Astrocyte (in vitro differentiated cells and primary cell): ENCODE measurements around the gene TBCC. TPM values are rescaled to one million over a fixed set of nuclear protein-coding genes. Genes with fewer than 3 reads are reported as not detected.

Source experiments
- DNase-seq: peaks from one replicate; pipeline ENCODE4 v3.0.0-alpha.2; 2010; ENCODE audit warnings: low read depth
- FAIRE-seq: peaks from 2 replicates; lab custom pipeline; 2011; peaks lifted over from hg19 to GRCh38; lab: Jason Lieb, UNC
- H2AFZ ChIP-seq: 2 replicates; pipeline ENCODE4 v1.6.0; 2012; ENCODE audit warnings: low read depth, low read length, inconsistent platforms
- H3K27ac ChIP-seq: 2 replicates; pipeline ENCODE4 v1.5.1; 2011; ENCODE audit warnings: low read depth, low read length, inconsistent platforms
- H3K27me3 ChIP-seq: 2 replicates; pipeline ENCODE4 v1.6.0; 2011; ENCODE audit warnings: low read length, inconsistent platforms; ENCODE audit not compliant: insufficient read depth
- H3K36me3 ChIP-seq: 2 replicates; pipeline ENCODE4 v1.5.1; 2011; ENCODE audit warnings: low read length, inconsistent platforms; ENCODE audit not compliant: insufficient read depth
- H3K4me1 ChIP-seq: 2 replicates; pipeline ENCODE4 v1.5.1; 2011; ENCODE audit warnings: low read length, inconsistent platforms; ENCODE audit not compliant: insufficient read depth
- H3K4me2 ChIP-seq: 2 replicates; pipeline ENCODE4 v1.6.0; 2012; ENCODE audit warnings: low read length, inconsistent platforms
- H3K4me3 ChIP-seq: 2 replicates; pipeline ENCODE4 v1.5.1; 2011; ENCODE audit warnings: low read depth, mild to moderate bottlenecking, low read length, inconsistent platforms; ENCODE audit not compliant: insufficient read depth
- H3K79me2 ChIP-seq: 2 replicates; pipeline ENCODE4 v1.6.0; 2012; ENCODE audit warnings: mild to moderate bottlenecking, low read length, inconsistent platforms; ENCODE audit not compliant: insufficient read depth
- H3K9ac ChIP-seq: 2 replicates; pipeline ENCODE4 v1.6.0; 2012; ENCODE audit warnings: mild to moderate bottlenecking, low read length, inconsistent platforms
- H3K9me3 ChIP-seq: 2 replicates; pipeline ENCODE4 v1.5.1; 2012; ENCODE audit warnings: low read depth, mild to moderate bottlenecking, low read length, inconsistent platforms; ENCODE audit not compliant: insufficient read depth
- H4K20me1 ChIP-seq: 2 replicates; pipeline ENCODE4 v1.6.0; 2012; ENCODE audit warnings: low read length, inconsistent platforms; ENCODE audit not compliant: insufficient read depth
- H3K27ac Mint-ChIP-seq: one replicate; pipeline ENCODE4 v1.8.0; 2021; ENCODE audit warnings: mild to moderate bottlenecking, mixed read lengths; ENCODE audit not compliant: unreplicated experiment
- H3K27me3 Mint-ChIP-seq: one replicate; pipeline ENCODE4 v1.8.0; 2021; ENCODE audit warnings: low read depth, mixed read lengths; ENCODE audit not compliant: unreplicated experiment
- H3K36me3 Mint-ChIP-seq: one replicate; pipeline ENCODE4 v1.8.0; 2021; ENCODE audit warnings: low read depth, mixed read lengths; ENCODE audit not compliant: unreplicated experiment
- H3K4me1 Mint-ChIP-seq: one replicate; pipeline ENCODE4 v1.8.0; 2021; ENCODE audit warnings: low read depth, mixed read lengths; ENCODE audit not compliant: unreplicated experiment
- H3K4me3 Mint-ChIP-seq: one replicate; pipeline ENCODE4 v1.8.0; 2021; ENCODE audit warnings: mild to moderate bottlenecking, moderate library complexity, mixed read lengths; ENCODE audit not compliant: unreplicated experiment
- H3K9me3 Mint-ChIP-seq: one replicate; pipeline ENCODE4 v1.8.0; 2021; ENCODE audit warnings: mild to moderate bottlenecking, mixed read lengths; ENCODE audit not compliant: unreplicated experiment
- EZH2 ChIP-seq: IDR thresholded peaks from 2 replicates; pipeline ENCODE4 v1.6.1; 2012; ENCODE audit warnings: mild to moderate bottlenecking, low read length, inconsistent platforms; ENCODE audit not compliant: insufficient read depth
- total RNA-seq: library from RNA; stranded (reverse); gene quantifications from 2 replicates; pipeline ENCODE4 v1.2.1, GENCODE V29; 2021
- TF ChIP-seq, protein P1 (sequence below): IDR thresholded peaks from 2 replicates; pipeline ENCODE4 v1.5.1; 2011; ENCODE audit warnings: low read depth, mild to moderate bottlenecking, inconsistent platforms, low read length, moderate library complexity; ENCODE audit not compliant: insufficient read depth

Gene TBCC
- total RNA-seq, 1 donor from 2014 or later: 25.8 TPM

GRCh38 chr6:42751055-42751454 lies 5.2 kb upstream of the TBCC start:
- Histone ChIP-seq H3K9ac (no peak overlapping the region), H4K20me1 (no peaks in the 10 kb centered on the region), H3K4me1 (peaks cover 6% of the 10 kb centered on the region), H3K36me3 (no peaks in the 10 kb centered on the region), H3K4me3 (no peak overlapping the region), H3K9me3 (no peaks in the 10 kb centered on the region), H3K27me3 (no peaks in the 10 kb centered on the region), H2AFZ (no peak overlapping the region), H3K79me2 (peaks cover 3% of the 10 kb centered on the region), H3K4me2 (no peak overlapping the region), H3K27ac (no peak overlapping the region)
- DNase-seq (no peak), FAIRE-seq (no peak)
- TF ChIP-seq, protein P1, sequence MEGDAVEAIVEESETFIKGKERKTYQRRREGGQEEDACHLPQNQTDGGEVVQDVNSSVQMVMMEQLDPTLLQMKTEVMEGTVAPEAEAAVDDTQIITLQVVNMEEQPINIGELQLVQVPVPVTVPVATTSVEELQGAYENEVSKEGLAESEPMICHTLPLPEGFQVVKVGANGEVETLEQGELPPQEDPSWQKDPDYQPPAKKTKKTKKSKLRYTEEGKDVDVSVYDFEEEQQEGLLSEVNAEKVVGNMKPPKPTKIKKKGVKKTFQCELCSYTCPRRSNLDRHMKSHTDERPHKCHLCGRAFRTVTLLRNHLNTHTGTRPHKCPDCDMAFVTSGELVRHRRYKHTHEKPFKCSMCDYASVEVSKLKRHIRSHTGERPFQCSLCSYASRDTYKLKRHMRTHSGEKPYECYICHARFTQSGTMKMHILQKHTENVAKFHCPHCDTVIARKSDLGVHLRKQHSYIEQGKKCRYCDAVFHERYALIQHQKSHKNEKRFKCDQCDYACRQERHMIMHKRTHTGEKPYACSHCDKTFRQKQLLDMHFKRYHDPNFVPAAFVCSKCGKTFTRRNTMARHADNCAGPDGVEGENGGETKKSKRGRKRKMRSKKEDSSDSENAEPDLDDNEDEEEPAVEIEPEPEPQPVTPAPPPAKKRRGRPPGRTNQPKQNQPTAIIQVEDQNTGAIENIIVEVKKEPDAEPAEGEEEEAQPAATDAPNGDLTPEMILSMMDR: no peak
- TF ChIP-seq EZH2: no peak
- no peak overlapping the region for H3K27ac Mint-ChIP-seq
- H3K4me1 Mint-ChIP-seq: peaks cover 11% of the 10 kb centered on the region
- peaks cover 6% of the 10 kb centered on the region for H3K36me3 Mint-ChIP-seq
- H3K9me3 Mint-ChIP-seq: peaks cover 2% of the 10 kb centered on the region
- H3K4me3 Mint-ChIP-seq: no peak overlapping the region
- H3K27me3 Mint-ChIP-seq: peaks cover 2% of the 10 kb centered on the region

- Histone ChIP-seq H3K4me2 (peak overlapping the region; percentile 96), H3K27ac (no peak overlapping the region), H3K79me2 (peaks cover 29% of the 10 kb centered on the region), H3K27me3 (no peaks in the 10 kb centered on the region), H3K4me1 (peaks cover 6% of the 10 kb centered on the region), H2AFZ (no peak overlapping the region), H3K9me3 (no peaks in the 10 kb centered on the region), H3K9ac (no peak overlapping the region), H3K36me3 (no peaks in the 10 kb centered on the region), H4K20me1 (peaks cover 20% of the 10 kb centered on the region), H3K4me3 (no peak overlapping the region)
- H3K9me3 Mint-ChIP-seq: no peaks in the 10 kb centered on the region
- H3K4me1 Mint-ChIP-seq: peaks cover 11% of the 10 kb centered on the region
- H3K36me3 Mint-ChIP-seq: peaks cover 2% of the 10 kb centered on the region
- H3K27ac Mint-ChIP-seq: no peak overlapping the region
- FAIRE-seq (no peak), DNase-seq (no peak)
- TF ChIP-seq, protein P1: no peak
- no peak for TF ChIP-seq EZH2
- H3K27me3 Mint-ChIP-seq: no peaks in the 10 kb centered on the region
- peak overlapping the region; percentile 100 for H3K4me3 Mint-ChIP-seq
Measured at GRCh38 chr6:42748203-42748898, 2.4 kb upstream of the TBCC start.
